Upper lobe of left lung (tissue), 6 donors: ENCODE results near the gene IDI2. TPM values are rescaled to one million over a fixed set of nuclear protein-coding genes. Genes with fewer than 3 reads are reported as not detected.
A peak's percentile ranks its signal among the peaks of the same experiment; 100 is the strongest.

Source experiments
- ATAC-seq, 2 donors: fragments of 200-7000 bp; cut with Tn5 transposase; one replicate each; pipeline ENCODE4 v1.9.1; 2022; ENCODE audit warnings: mild to moderate bottlenecking in 2 of 2, moderate library complexity in 2 of 2; ENCODE audit not compliant: low FRiP score in 2 of 2
- DNase-seq, 2 donors: peaks; one replicate each; pipeline ENCODE4 v3.0.0-alpha.2; 2019 to 2020
- H3K27ac ChIP-seq, 4 donors: fragments of 200-600 bp; sonication (generic); one replicate each; pipeline ENCODE4 v1.5.1; 2016 to 2019
- H3K27me3 ChIP-seq, 4 donors: fragments of 200-600 bp; sonication (generic); one replicate each; pipeline ENCODE4 v1.5.1; 2017 to 2019
- H3K36me3 ChIP-seq, 4 donors: fragments of 200-600 bp; sonication (generic); one replicate each; pipeline ENCODE4 v1.5.1; 2016 to 2019
- H3K4me1 ChIP-seq, 4 donors: fragments of 200-600 bp; sonication (generic); one replicate each; pipeline ENCODE4 v1.5.1; 2018 to 2019
- H3K4me3 ChIP-seq, 4 donors: fragments of 200-600 bp; sonication (generic); one replicate each; pipeline ENCODE4 v1.5.1; 2017 to 2019; ENCODE audit warnings: mild to moderate bottlenecking in 2 of 4, moderate library complexity in 1 of 4
- H3K9me3 ChIP-seq, 4 donors: fragments of 200-600 bp; sonication (generic); one replicate each; pipeline ENCODE4 v1.5.1; 2018 to 2019
- EP300 ChIP-seq, 4 donors: sonication (generic); formaldehyde crosslinking; IDR thresholded peaks; one replicate each; pipeline ENCODE4 v1.5.1; 2017; ENCODE audit warnings: antibody characterized with exemption in 4 of 4, control low read depth in 2 of 4
- POLR2A ChIP-seq, 4 donors: fragments of 450-650 bp; IDR thresholded peaks; one replicate each; pipeline ENCODE4 v1.5.1; 2016 to 2017; ENCODE audit warnings: antibody characterized with exemption in 4 of 4, mild to moderate bottlenecking in 2 of 4
- POLR2AphosphoS5 ChIP-seq, 2 donors: sonication (generic); formaldehyde crosslinking; IDR thresholded peaks; one replicate each; pipeline ENCODE4 v1.5.1; 2017; ENCODE audit warnings: antibody characterized with exemption in 2 of 2
- WGBS, 2 donors: methylation state at CpG; one replicate each; pipeline ENCODE4 v1.1.5; 2017 to 2018; 5-methylcytosine and 5-hydroxymethylcytosine counted together
- total RNA-seq, 6 donors: library from RNA; depleted of rRNA in 4 of 6; stranded (reverse); fragments of >200 nt in 4 of 6; gene quantifications; one replicate each; pipeline versions ENCODE4 v1.1.0 to v1.2.1, GENCODE V29; 2016 to 2021
- TF ChIP-seq, protein P1 (sequence below), 6 experiments: fragments of 450-650 bp in 4 of 6; fragments of 200-600 bp in 2 of 6; sonication (generic) in 2 of 6; IDR thresholded peaks; one replicate each; pipeline ENCODE4 v1.5.1; 2016 to 2019; ENCODE audit warnings: antibody characterized with exemption in 6 of 6
- donor health status: DM: no; HTN: no; CAD: no; lungs with moderate emphysema.
- donor health status: DM: no; HTN: yes; CAD: no; lungs with severe emphysema.

IDI2 gene
- total RNA-seq, 6 donors from 2014 or later = not detected

GRCh38 chr10:1009071-1009494 is 16.6 kb downstream of the IDI2 start:
- Histone ChIP-seq H3K27me3 (no peaks in the 10 kb centered on the region), H3K9me3 (no peaks in the 10 kb centered on the region), H3K36me3 (peaks cover 54 to 100% (median 97%) of the 10 kb centered on the region in 4 donors), H3K4me1 (no peaks in the 10 kb centered on the region), H3K4me3 (no peak overlapping the region), H3K27ac (no peak overlapping the region)
- TF ChIP-seq EP300 (IDR thresholded peaks at IDR 0.05) (no peak), POLR2A (IDR thresholded peaks at IDR 0.05) (no peak), POLR2AphosphoS5 (IDR thresholded peaks at IDR 0.05) (no peak)
- TF ChIP-seq, protein P1, sequence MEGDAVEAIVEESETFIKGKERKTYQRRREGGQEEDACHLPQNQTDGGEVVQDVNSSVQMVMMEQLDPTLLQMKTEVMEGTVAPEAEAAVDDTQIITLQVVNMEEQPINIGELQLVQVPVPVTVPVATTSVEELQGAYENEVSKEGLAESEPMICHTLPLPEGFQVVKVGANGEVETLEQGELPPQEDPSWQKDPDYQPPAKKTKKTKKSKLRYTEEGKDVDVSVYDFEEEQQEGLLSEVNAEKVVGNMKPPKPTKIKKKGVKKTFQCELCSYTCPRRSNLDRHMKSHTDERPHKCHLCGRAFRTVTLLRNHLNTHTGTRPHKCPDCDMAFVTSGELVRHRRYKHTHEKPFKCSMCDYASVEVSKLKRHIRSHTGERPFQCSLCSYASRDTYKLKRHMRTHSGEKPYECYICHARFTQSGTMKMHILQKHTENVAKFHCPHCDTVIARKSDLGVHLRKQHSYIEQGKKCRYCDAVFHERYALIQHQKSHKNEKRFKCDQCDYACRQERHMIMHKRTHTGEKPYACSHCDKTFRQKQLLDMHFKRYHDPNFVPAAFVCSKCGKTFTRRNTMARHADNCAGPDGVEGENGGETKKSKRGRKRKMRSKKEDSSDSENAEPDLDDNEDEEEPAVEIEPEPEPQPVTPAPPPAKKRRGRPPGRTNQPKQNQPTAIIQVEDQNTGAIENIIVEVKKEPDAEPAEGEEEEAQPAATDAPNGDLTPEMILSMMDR (IDR thresholded peaks at IDR 0.05) = no peak
- WGBS, 2 donors = 95 to 96% methylated on average over 8 to 9 of the region's 9 CpGs
- DNase-seq = no peak
- no peak for ATAC-seq

DNA sequence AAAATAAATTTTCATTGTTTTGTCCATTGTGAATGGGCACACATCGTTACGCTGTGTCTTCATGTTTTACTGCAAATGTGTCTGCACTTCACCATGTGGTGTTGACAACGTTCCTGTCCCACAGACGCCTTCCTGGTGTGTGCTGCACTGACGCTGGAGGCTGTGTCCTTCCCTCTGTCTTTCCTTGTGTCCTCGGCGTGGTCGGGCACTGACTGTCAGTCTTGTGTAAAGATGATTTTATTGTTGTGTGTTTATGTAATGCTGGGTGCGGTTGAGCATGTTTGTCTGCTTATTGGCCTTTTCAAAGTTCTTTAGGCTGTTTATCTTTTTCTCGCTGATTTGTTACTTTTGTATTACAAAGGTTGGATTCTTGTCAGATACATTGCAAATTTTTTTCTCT is 18.1 kb downstream of the IDI2 start:
- peaks cover 2 to 4% (median 2%) of the 10 kb centered on the region in 4 donors for H3K9me3 ChIP-seq
- ATAC-seq (no peak), DNase-seq (no peak)
- no peak overlapping the region for H3K27ac ChIP-seq
- H3K4me3 ChIP-seq = no peak overlapping the region
- WGBS, 2 donors = 91 to 94% methylated on average over 10 of the region's 10 CpGs
- peaks cover 55 to 100% (median 98%) of the 10 kb centered on the region in 4 donors for H3K36me3 ChIP-seq
- H3K4me1 ChIP-seq = no peaks in the 10 kb centered on the region
- H3K27me3 ChIP-seq = no peaks in the 10 kb centered on the region
- TF ChIP-seq POLR2AphosphoS5 (IDR thresholded peaks at IDR 0.05) (no peak), EP300 (IDR thresholded peaks at IDR 0.05) (no peak), POLR2A (IDR thresholded peaks at IDR 0.05) (no peak)
- TF ChIP-seq, protein P1 (IDR thresholded peaks at IDR 0.05) = no peak

DNA sequence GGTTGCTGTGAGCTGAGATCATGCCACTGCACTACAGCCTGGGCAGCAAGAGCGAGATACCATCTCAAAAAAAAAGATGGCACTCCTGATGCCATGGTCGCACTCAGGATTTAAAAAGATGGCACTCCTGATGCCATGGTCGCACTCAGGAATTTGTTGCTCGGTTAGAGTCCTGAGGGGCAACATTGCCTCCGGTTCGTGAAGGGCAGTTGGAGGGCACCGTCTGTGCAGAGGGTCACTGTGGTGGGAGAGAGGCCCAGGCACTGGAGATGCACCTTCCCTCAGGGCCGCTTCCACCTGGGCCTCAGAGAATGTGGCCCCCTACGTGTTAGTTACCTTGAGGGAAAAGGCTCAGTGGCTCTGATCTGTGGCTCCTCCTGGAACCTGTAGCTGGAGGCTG is 19.1 kb downstream of the IDI2 start:
- Histone ChIP-seq H3K27me3 (no peaks in the 10 kb centered on the region), H3K36me3 (peaks cover 55 to 100% (median 98%) of the 10 kb centered on the region in 4 donors)

DNA sequence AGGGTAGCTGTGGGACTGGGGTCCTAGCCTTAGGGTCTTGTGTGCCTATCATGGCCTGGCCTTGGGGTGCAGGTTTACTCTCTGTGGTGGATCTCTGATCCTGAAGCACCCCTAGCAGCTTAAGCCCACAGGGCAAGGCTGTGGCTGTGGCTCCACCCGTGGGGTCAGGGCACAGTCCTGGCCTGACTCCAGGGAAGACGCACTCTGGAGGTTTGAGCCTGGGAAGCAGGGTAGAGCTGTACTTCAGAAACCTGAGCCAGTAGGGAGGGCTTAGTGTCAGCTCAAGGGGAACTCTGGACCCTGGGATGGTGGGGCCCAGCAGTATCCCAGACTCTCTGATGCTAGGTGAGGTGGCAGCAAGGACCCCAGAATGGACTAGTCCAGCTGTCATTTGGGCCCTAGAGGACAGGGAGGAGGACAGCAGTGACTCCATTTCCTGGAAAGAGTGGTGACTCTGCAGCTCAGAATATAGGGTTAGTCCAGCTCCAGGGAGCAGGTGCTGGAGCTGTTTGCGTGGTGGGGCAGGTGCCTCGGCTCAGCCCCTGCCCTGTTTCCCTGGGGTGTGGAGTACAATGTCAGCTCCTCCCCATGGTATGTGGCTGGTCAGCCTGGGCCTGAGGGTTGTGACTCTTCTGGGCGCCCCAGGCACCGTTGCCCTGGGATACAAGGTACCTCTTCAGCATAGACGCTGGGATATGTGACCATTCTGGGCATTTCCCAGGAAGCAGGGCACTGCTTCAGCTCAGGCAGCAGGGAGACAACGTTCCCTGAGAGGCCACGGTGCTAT is 21.6 kb downstream of the IDI2 start:
- peak in 1 of 2 donors; percentile 51 for ATAC-seq

More for the DNA sequence above, 19.1 kb downstream of the IDI2 start:
- WGBS, 2 donors = 93 to 94% methylated on average over 9 of the region's 9 CpGs
- Histone ChIP-seq H3K4me1 (no peaks in the 10 kb centered on the region), H3K9me3 (peaks cover 5 to 10% (median 7%) of the 10 kb centered on the region in 4 donors), H3K4me3 (no peak overlapping the region), H3K27ac (no peak overlapping the region)
- ATAC-seq (no peak), DNase-seq (no peak)
- TF ChIP-seq, protein P1 (IDR thresholded peaks at IDR 0.05) = no peak
- TF ChIP-seq POLR2A (IDR thresholded peaks at IDR 0.05) = no peak
- TF ChIP-seq POLR2AphosphoS5 (IDR thresholded peaks at IDR 0.05) = no peak

More for the DNA sequence above, 21.6 kb downstream of the IDI2 start:
- TF ChIP-seq, protein P1 (IDR thresholded peaks at IDR 0.05) = no peak
- TF ChIP-seq POLR2A (IDR thresholded peaks at IDR 0.05) (no peak), EP300 (IDR thresholded peaks at IDR 0.05) (no peak), POLR2AphosphoS5 (IDR thresholded peaks at IDR 0.05) (no peak)
- no peaks in the 10 kb centered on the region for H3K4me1 ChIP-seq
- H3K36me3 ChIP-seq = peaks cover 59 to 100% (median 97%) of the 10 kb centered on the region in 4 donors
- H3K9me3 ChIP-seq = peaks cover 5 to 10% (median 7%) of the 10 kb centered on the region in 4 donors
- 84 to 98% methylated on average over 2 to 9 of the region's 9 CpGs for WGBS, 2 donors
- DNase-seq = no peak
- H3K27me3 ChIP-seq = no peaks in the 10 kb centered on the region
- H3K4me3 ChIP-seq = no peak overlapping the region
- no peak overlapping the region for H3K27ac ChIP-seq
